MCF 10A (cell line): ENCODE results near the gene PRKN. TPM values are rescaled to one million over a fixed set of nuclear protein-coding genes. Genes with fewer than 3 reads are reported as not detected.

Experiments
- BruUV-seq: library from RNA; stranded (reverse); fragments of 400-500 nt; replicated peaks from 2 replicates; lab custom pipeline; 2021; lab: Mats Ljungman, UMichigan
- CTCF ChIA-PET: fragments of 300-600 bp; sonication (Branson Sonifier 250); formaldehyde crosslinking; extraction: SDS; loops from one replicate; lab custom pipeline; 2021; ENCODE audit warnings: antibody characterized with exemption, inconsistent platforms; lab: Yijun Ruan, JAX
- POLR2A ChIA-PET: fragments of 300-600, 350-650 bp; sonication (Branson Sonifier 250); formaldehyde crosslinking; extraction: SDS; loops from one replicate; lab custom pipeline; 2020; ENCODE audit warnings: antibody characterized with exemption, inconsistent platforms; lab: Yijun Ruan, JAX
- DNase-seq: peaks from one replicate; pipeline ENCODE4 v3.0.0-alpha.2; 2018; ENCODE audit not compliant: unreplicated experiment
- H3K27ac Mint-ChIP-seq: one replicate; pipeline ENCODE4 v1.8.0; 2022; ENCODE audit warnings: mild to moderate bottlenecking, low read depth, mixed read lengths; ENCODE audit not compliant: unreplicated experiment
- H3K27me3 Mint-ChIP-seq: one replicate; pipeline ENCODE4 v1.8.0; 2022; ENCODE audit warnings: mixed read lengths; ENCODE audit not compliant: insufficient read depth, unreplicated experiment
- H3K36me3 Mint-ChIP-seq: one replicate; pipeline ENCODE4 v1.8.0; 2022; ENCODE audit warnings: mild to moderate bottlenecking, moderate library complexity, mixed read lengths; ENCODE audit not compliant: insufficient read depth, unreplicated experiment
- H3K4me1 Mint-ChIP-seq: one replicate; pipeline ENCODE4 v1.8.0; 2022; ENCODE audit warnings: mixed read lengths; ENCODE audit not compliant: insufficient read depth, unreplicated experiment
- H3K4me3 Mint-ChIP-seq: one replicate; pipeline ENCODE4 v1.8.0; 2022; ENCODE audit warnings: mild to moderate bottlenecking, moderate library complexity, mixed read lengths; ENCODE audit not compliant: unreplicated experiment
- H3K9me3 Mint-ChIP-seq: one replicate; pipeline ENCODE4 v1.8.0; 2022; ENCODE audit warnings: mixed read lengths; ENCODE audit not compliant: unreplicated experiment
- intact Hi-C: fragments of 100-400 bp; cut with micrococcal nuclease; formaldehyde crosslinking; loops from 2 replicates; pipeline ENCODE4 v1.14.1; 2022
- total RNA-seq: library from RNA; stranded (reverse); gene quantifications from 2 replicates; pipeline ENCODE4 v1.2.3, GENCODE V29; 2022
- TF ChIP-seq, protein P1 (sequence below): fragments of 200-600 bp; IDR thresholded peaks from one replicate; pipeline ENCODE4 v1.8.0; 2022; ENCODE audit warnings: antibody characterized with exemption, mild to moderate bottlenecking; ENCODE audit not compliant: unreplicated experiment

PRKN gene
- total RNA-seq, 1 experiment from 2014 or later: 2.5 TPM

DNA sequence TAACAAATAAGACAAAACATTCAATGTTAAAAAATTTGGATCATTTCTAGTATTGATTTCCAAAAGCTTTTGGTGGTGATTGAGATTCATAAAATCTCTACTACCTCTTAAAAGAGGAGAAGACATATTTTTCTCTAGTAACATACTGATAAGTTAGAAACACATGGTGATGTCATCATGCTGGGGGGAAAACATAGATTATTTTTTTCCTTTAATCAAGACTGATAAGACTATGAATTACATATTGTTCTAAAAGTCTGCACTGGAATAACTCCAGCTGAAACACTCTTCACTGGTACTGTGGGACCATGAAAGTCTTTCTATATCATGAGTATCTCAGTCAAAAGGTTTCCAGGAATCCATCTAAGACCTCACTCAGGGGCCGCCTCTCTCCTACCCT is 515.8 kb downstream of the PRKN start:
- H3K9me3 Mint-ChIP-seq: no peaks in the 10 kb centered on the region
- no peaks in the 10 kb centered on the region for H3K4me1 Mint-ChIP-seq
- no peak overlapping the region for H3K4me3 Mint-ChIP-seq
- H3K27ac Mint-ChIP-seq: no peak overlapping the region
- TF ChIP-seq, protein P1, sequence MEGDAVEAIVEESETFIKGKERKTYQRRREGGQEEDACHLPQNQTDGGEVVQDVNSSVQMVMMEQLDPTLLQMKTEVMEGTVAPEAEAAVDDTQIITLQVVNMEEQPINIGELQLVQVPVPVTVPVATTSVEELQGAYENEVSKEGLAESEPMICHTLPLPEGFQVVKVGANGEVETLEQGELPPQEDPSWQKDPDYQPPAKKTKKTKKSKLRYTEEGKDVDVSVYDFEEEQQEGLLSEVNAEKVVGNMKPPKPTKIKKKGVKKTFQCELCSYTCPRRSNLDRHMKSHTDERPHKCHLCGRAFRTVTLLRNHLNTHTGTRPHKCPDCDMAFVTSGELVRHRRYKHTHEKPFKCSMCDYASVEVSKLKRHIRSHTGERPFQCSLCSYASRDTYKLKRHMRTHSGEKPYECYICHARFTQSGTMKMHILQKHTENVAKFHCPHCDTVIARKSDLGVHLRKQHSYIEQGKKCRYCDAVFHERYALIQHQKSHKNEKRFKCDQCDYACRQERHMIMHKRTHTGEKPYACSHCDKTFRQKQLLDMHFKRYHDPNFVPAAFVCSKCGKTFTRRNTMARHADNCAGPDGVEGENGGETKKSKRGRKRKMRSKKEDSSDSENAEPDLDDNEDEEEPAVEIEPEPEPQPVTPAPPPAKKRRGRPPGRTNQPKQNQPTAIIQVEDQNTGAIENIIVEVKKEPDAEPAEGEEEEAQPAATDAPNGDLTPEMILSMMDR: no peak
- H3K27me3 Mint-ChIP-seq: no peaks in the 10 kb centered on the region
- no TSS peak for BruUV-seq
- POLR2A ChIA-PET: no interaction called here
- DNase-seq: no peak
- no peaks in the 10 kb centered on the region for H3K36me3 Mint-ChIP-seq
- intact Hi-C loops: no loop called here
- CTCF ChIA-PET: no interaction called here

DNA sequence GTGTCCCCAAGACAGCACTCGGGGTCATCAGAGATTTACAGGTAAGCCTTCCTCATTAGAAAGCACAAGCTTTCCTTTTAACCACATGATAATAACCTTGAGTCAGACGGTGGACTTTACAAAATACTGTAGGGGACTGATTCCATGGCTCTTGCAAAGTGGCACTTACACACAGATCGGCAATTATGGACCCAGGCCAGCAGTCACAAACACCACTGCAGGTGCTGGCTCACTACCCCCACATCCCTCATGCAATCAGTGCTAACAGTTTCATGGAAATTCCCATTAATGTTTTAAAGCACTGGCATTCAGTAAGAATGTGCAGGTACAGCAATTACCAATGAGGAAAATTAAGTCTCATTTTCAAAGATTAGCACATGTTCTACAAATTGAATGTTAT is 516.5 kb downstream of the PRKN start:
- POLR2A ChIA-PET: no interaction called here
- BruUV-seq: no TSS peak
- Mint-ChIP-seq H3K27me3 (no peaks in the 10 kb centered on the region), H3K9me3 (no peaks in the 10 kb centered on the region), H3K4me1 (no peaks in the 10 kb centered on the region), H3K27ac (no peak overlapping the region), H3K36me3 (no peaks in the 10 kb centered on the region), H3K4me3 (no peak overlapping the region)
- TF ChIP-seq, protein P1: no peak
- DNase-seq: no peak
- intact Hi-C loops: no loop called here
- CTCF ChIA-PET: no interaction called here

DNA sequence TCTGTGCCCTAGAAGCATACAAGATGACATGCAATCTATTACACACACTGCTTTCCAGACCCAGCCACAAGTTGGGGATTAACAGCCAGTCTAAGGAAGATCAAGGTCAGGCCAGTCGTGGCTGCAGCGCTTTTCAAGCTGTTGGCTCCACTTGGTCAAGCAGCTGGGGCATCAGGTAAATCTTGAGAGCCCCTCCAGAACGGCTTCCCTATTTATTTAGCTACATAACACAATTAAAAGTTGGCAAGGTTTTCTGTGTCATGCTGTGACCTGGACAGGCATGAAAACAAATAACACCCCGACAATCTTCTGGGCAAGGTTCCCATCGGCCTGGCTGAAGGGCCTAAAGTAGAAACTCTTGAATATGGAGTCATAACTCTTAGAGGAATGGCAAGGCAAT is 524.3 kb downstream of the PRKN start:
- TF ChIP-seq, protein P1: no peak
- Mint-ChIP-seq H3K36me3 (no peaks in the 10 kb centered on the region), H3K27me3 (no peaks in the 10 kb centered on the region), H3K4me3 (no peak overlapping the region), H3K9me3 (no peaks in the 10 kb centered on the region), H3K27ac (no peak overlapping the region), H3K4me1 (no peaks in the 10 kb centered on the region)
- BruUV-seq: no TSS peak
- ChIA-PET POLR2A (no interaction called here), CTCF (interaction anchor here (0.6 kb wide), 1 partner anchor 80 kb away, joined by 4 read pairs; no protein-coding TSS in a partner anchor)
- intact Hi-C loops: no loop called here
- DNase-seq: no peak

DNA sequence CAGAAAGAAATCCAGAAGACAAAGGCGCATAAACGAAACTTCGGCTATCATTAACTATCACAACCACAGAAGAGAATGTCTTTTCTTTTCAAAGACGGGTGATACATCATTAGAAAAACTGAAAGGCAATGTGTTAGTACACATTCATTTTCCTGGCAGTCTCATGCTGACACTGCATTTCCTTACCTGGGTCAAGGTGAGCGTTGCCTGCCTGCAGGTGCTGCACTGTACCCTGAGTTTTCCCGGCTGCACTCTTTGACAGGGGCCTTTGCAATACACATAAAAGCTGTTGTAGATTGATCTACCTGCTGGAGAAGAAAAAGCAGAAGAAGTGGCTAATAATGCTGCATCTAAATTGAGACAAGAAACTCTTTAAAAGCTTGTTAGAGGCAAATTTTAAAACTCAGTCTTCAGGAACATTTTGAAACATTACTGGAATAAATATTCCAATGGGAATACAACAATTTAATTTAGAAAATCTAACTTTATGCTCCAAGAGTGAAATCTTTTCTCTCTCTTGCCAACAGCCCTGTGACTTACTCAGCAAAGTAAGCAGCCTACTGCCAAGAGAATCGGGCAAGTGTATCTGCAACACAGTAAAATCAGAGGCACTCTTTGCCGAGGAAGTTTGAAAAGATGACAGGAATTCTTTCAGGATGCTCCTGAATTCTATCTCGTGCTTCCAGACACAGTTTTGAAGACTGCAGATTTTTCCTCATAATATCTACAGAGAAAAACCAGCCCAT is 526.4 kb downstream of the PRKN start:
- no peak overlapping the region for H3K27ac Mint-ChIP-seq
- ChIA-PET CTCF (no interaction called here), POLR2A (no interaction called here)
- intact Hi-C loops: no loop called here
- no peaks in the 10 kb centered on the region for H3K27me3 Mint-ChIP-seq
- no peaks in the 10 kb centered on the region for H3K9me3 Mint-ChIP-seq
- no TSS peak for BruUV-seq
- TF ChIP-seq, protein P1: no peak
- no peaks in the 10 kb centered on the region for H3K36me3 Mint-ChIP-seq
- DNase-seq: no peak
- H3K4me1 Mint-ChIP-seq: no peaks in the 10 kb centered on the region
- no peak overlapping the region for H3K4me3 Mint-ChIP-seq
